NAMALWA (cell line): Measurements from ENCODE around the gene RAB40B.
"Not testable (repeated sequence)": the region's sequence is repeated elsewhere in the genome, so short reads cannot be mapped to it uniquely, and the experiment has no call there.

Source experiments
- DNase-seq: peaks from one replicate; pipeline ENCODE4 v3.0.0-alpha.2; 2015; ENCODE audit warnings: low spot score

The RAB40B gene

GRCh38 chr17:82698065-82698973 is at the start of gene RAB40B:
RAB40B (minus strand) TSS chr17:82698698; CDS start chr17:82698596, 102 bp downstream.
- peak; percentile 98 for DNase-seq

GRCh38 chr17:82745524-82745923 is 47.0 kb upstream of the RAB40B start:
- DNase-seq = no peak

GRCh38 chr17:82744736-82745135 is 46.2 kb upstream of the RAB40B start:
- DNase-seq = not testable (repeated sequence)

- DNase-seq = no peak
Observed at GRCh38 chr17:82743344-82744219, 45.1 kb upstream of the RAB40B start.

- DNase-seq = no peak
Observed at GRCh38 chr17:82740906-82741759, 42.6 kb upstream of the RAB40B start.

GRCh38 chr17:82737967-82738877 is 39.7 kb upstream of the RAB40B start:
- DNase-seq = no peak

GRCh38 chr17:82736511-82737185 is 38.1 kb upstream of the RAB40B start:
- no peak for DNase-seq

- no peak for DNase-seq
Observed at GRCh38 chr17:82734987-82735866, 36.7 kb upstream of the RAB40B start, which contains the start of gene FN3K. FN3K (plus strand) TSS chr17:82735615; CDS start chr17:82735637, 22 bp downstream.

GRCh38 chr17:82732118-82732743 is 33.7 kb upstream of the RAB40B start:
- no peak for DNase-seq

GRCh38 chr17:82729479-82730260 is 31.2 kb upstream of the RAB40B start:
- no peak for DNase-seq

- no peak for DNase-seq
Observed at GRCh38 chr17:82726427-82726826, 27.9 kb upstream of the RAB40B start.

- DNase-seq = no peak
Observed at GRCh38 chr17:82723169-82723807, 24.8 kb upstream of the RAB40B start.

- DNase-seq = no peak
Observed at GRCh38 chr17:82722341-82723013, 24.0 kb upstream of the RAB40B start.

GRCh38 chr17:82720204-82720603 is 21.7 kb upstream of the RAB40B start:
- DNase-seq = no peak

- peak; percentile 44 for DNase-seq
Observed at GRCh38 chr17:82718986-82719685, 20.6 kb upstream of the RAB40B start.
